CD4-positive, alpha-beta T cell treated with Interleukin-1 beta for 1 hour (primary cell): Measurements from ENCODE around the gene PCED1B.
"Not testable (repeated sequence)": the region's sequence is repeated elsewhere in the genome, so short reads cannot be mapped to it uniquely, and the experiment has no call there.

Experiments
- DNase-seq, 2 donors: peaks; one replicate each; pipeline ENCODE4 v3.0.0-alpha.2; 2020 to 2022

Gene PCED1B

GRCh38 chr12:47244835-47245234, 165.4 kb downstream of the PCED1B start:
- DNase-seq = no peak

- no peak for DNase-seq
These were observed 166.2 kb downstream of the PCED1B start for GRCh38 chr12:47245623-47246022.

GRCh38 chr12:47247418-47247817, 168.0 kb downstream of the PCED1B start:
- DNase-seq = no peak

GRCh38 chr12:47249082-47249481, 169.7 kb downstream of the PCED1B start:
- DNase-seq = no peak

GRCh38 chr12:47249719-47250357, 170.4 kb downstream of the PCED1B start:
- no peak for DNase-seq

GRCh38 chr12:47251919-47252318, 172.5 kb downstream of the PCED1B start:
- no peak for DNase-seq

GRCh38 chr12:47264951-47265350, 185.5 kb downstream of the PCED1B start:
- DNase-seq = no peak

- no peak for DNase-seq
These were observed 186.0 kb downstream of the PCED1B start for GRCh38 chr12:47265391-47265790.

GRCh38 chr12:47267571-47267970, 188.2 kb downstream of the PCED1B start:
- DNase-seq = no peak

- no peak for DNase-seq
These were observed 189.4 kb downstream of the PCED1B start for GRCh38 chr12:47268501-47269454.

GRCh38 chr12:47269916-47270315, 190.5 kb downstream of the PCED1B start:
- no peak for DNase-seq

- DNase-seq = no peak
These were observed 191.6 kb downstream of the PCED1B start for GRCh38 chr12:47270782-47271664.

GRCh38 chr12:47271800-47272239, 192.4 kb downstream of the PCED1B start:
- DNase-seq = no peak

- DNase-seq = no peak
These were observed 193.2 kb downstream of the PCED1B start for GRCh38 chr12:47272412-47273190.

- DNase-seq = no peak
These were observed 193.8 kb downstream of the PCED1B start for GRCh38 chr12:47273191-47273626.

GRCh38 chr12:47274760-47275159, 195.3 kb downstream of the PCED1B start:
- no peak for DNase-seq

GRCh38 chr12:47276253-47276620, 196.8 kb downstream of the PCED1B start:
- no peak for DNase-seq

GRCh38 chr12:47276621-47277309, 197.3 kb downstream of the PCED1B start:
- DNase-seq = peak; percentile 68 to 77

GRCh38 chr12:47277972-47278448, 198.6 kb downstream of the PCED1B start:
- DNase-seq = peak in 1 of 2 donors; percentile 4

- DNase-seq = not testable (repeated sequence)
These were observed 200.3 kb downstream of the PCED1B start for GRCh38 chr12:47279758-47280157.

- no peak for DNase-seq
These were observed 201.3 kb downstream of the PCED1B start for GRCh38 chr12:47280543-47281300.
